H1 (cell line): ENCODE results near the gene SELENOF. TPM values are rescaled to one million over a fixed set of nuclear protein-coding genes. Genes with fewer than 3 reads are reported as not detected.

Experiments
- EGR1 ChIP-seq: IDR thresholded peaks from 2 replicates; pipeline ENCODE4 v1.6.1; 2011; ENCODE audit warnings: low read depth, low read length, borderline replicate concordance
- JUND ChIP-seq: IDR thresholded peaks from 2 replicates; pipeline ENCODE4 v1.6.1; 2011; ENCODE audit warnings: mild to moderate bottlenecking, improper control_type of control experiment, low read length
- SIRT6 ChIP-seq: IDR thresholded peaks from one replicate; pipeline ENCODE4 v1.7.1; 2012; ENCODE audit warnings: low read length, inconsistent platforms
- polyA plus RNA-seq, 7 experiments: library from polyadenylated mRNA; depleted of rRNA in 3 of 7; stranded (reverse) in 5 of 7; unstranded in 2 of 7; fragments of >200 nt in 5 of 7; fragments of 200-250 nt in 2 of 7; gene quantifications; 1 replicate in 5 of 7; 2 replicates in 1 of 7; 4 replicates in 1 of 7; pipeline versions ENCODE4 v1.2.1 to v1.2.3, GENCODE V29; 2011 to 2013; ENCODE audit warnings: missing spikeins in 2 of 7, mixed read lengths in 2 of 7
- total RNA-seq: library from RNA; stranded (reverse); fragmentation: NEBNext Ultra II Directional; extraction: Animal tissue kit (Norgen Biotek cat#: 25700); gene quantifications from 2 replicates; pipeline ENCODE4 v1.2.1, GENCODE V29; 2021

Gene SELENOF
- total and polyA plus RNA-seq, 2 of the 8 experiments (the other 6 are each of a cell fraction or from before 2014, with no cell fraction given): 70.7 to 163 TPM

- no peak for TF ChIP-seq SIRT6
- TF ChIP-seq EGR1: no peak
- TF ChIP-seq JUND: no peak
Observed at GRCh38 chr1:86871001-86871400, 42.9 kb downstream of the SELENOF start (continued).
